Stimulated activated CD4-positive, alpha-beta T cell treated with anti-CD3 and anti-CD28 coated beads, Interleukin-15, amount 100 ng/mL, for 48 hours (primary cell): ENCODE results near the gene DNAH3.
A peak's percentile ranks its signal among the peaks of the same experiment; 100 is the strongest.
"Not testable (repeated sequence)": the region's sequence is repeated elsewhere in the genome, so short reads cannot be mapped to it uniquely, and the experiment has no call there.

Experiments
- DNase-seq, 2 donors: peaks; one replicate each; pipeline ENCODE4 v3.0.0-alpha.2; 2020; ENCODE audit warnings: low read depth in 2 of 2

DNAH3 gene

DNA sequence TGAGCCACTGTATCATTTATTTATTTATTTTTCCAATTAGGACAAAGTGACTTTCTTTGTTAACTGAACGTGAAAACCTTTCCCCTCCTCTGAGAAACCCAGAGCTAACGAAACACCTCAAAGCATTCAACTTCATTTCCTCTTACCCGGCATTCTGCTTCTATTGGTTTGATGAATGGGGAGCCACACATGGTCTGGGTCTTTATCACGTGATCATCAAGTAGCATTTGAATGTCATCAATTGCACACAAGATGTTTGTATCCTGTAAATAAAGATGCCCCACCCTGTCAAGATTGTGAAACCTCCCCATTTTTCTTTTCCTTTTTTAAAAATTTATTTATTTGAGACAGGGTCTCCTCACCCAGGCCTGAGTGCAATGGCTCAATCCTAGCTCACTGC, 80.1 kb downstream of the DNAH3 start:
- DNase-seq: no peak

DNA sequence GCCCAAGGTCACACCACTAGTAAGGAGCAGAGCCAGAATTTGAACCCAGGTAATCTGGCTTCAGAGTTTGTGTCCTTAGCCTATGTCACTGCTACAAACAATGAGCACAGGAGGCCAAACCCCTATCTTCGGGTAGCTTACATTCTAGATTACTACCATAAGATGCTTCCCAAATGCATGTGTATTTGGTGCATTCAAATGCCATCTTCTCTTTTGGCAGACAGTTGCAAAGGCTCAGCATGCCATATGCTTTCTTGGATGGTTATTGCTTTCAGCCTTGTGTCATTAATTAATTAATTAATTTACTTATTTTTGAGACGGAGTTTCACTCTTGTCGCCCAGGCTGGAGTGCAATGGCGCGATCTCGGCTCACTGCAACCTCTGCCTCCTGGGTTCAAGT, 80.7 kb downstream of the DNAH3 start:
- DNase-seq: no peak

DNA sequence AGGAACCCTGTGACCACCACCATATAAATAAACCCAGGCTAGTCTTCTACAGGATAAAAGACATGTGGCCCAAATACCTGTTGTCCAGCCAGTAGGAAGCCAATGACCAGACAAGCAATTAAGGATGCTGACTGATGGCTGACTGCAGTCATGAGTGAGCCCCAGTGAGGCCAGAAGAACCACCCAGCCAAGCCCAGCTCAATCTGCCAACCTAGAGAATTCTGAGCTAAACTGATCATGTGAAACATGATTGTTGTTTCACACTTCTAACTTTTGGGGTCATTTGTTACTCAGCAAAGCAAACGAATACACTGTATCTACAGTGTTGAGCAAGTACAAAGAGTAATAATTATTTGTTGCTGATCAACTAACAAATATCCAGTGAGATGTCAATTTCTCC, 86.4 kb downstream of the DNAH3 start:
- no peak for DNase-seq

DNA sequence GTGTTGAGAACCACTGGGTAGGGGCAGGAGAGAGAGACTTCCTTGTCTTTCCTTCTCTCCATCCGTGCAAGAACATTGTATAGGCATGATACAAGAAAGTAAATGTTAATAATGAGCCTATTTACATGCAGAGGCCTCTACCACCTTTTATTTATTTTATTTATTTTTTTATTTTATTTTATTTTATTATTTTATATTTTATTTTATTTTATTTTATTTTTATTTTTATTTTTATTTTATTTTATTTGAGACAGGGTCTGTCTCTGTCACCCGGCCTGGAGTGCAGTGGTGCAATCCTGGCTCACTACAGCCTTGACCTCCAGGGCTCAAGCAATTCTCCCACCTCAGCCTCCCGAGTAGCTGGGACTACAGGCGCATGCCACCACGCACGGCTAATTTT, 87.3 kb downstream of the DNAH3 start:
- not testable (repeated sequence) for DNase-seq

DNA sequence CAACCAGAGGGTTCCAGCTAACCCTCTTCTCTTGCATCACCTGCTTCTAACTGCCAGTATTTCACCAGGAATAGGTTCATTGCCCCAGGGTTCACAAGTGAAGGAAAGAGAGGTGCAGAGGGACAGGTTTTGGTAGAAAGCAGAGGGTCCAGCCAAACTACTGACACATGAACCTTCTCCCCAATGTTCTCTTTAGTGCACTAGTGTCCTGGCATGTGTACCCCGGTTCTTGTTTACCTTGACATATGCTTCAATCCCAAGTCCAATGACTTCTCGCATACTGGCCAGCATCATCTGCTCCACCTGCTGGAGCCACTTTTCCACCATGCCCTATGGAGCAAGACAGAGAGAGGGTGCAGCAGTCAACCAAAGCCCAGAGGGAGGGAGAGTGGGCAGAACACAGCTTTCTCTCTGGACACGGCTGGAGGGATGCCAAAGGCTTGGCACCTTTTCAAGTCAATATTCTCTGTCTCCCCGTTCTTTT, 90.6 kb downstream of the DNAH3 start:
- no peak for DNase-seq

DNA sequence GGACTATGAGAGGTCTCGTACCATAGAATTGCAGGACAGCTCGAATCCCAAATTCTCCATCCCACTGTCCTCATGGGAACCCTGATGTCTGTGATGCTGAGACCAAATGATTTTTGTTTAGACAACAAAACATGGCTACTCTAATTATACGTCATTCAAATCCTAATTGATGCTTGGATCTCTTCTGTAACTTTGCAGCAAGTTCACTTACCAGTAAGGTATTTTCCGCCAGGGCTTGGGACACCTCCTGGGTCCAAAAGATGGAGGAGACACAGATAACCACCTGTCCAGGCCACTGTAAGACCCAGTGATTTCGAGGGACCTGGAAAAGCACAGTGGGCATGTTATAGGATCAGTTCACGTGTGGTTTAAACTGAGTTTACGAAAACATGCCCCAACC, 92.8 kb downstream of the DNAH3 start:
- DNase-seq: no peak

DNA sequence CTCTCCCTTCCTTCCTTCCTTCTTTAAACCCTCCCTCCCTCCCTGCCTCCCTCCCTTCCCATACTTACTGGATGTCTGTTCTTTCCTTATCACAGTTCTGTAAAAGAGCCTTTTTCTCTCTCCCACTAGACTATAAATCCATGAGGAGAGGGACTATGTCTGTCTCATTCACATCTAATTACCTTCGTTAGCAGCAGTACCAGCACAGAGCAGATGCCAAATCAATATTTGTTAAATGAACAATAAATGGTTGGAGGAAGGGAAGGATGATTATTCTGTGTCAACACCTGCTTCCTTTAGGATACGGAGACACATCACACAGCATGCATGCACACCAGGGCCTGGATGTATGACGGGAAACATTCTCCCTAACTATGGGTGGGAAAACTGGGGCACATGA, 94.2 kb downstream of the DNAH3 start:
- no peak for DNase-seq

DNA sequence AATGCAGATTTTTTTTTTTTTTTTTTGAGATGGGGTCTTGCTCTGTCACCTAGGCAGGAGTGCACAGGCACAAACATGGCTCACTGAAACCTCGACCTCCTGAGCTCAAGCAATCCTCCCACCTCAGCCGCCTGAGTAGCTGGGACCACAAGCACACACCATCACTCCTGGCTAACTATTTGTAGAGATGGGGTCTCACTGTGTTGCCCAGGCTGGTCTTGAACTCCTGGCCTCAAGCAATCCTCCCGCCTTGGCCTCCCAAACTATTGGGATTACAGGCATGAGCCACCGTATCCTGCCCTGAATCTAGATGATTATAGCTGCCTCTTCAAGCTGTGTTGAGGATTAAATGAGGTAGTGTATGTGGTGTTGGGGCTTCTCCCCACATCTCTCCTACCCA, 94.9 kb downstream of the DNAH3 start:
- not testable (repeated sequence) for DNase-seq

DNA sequence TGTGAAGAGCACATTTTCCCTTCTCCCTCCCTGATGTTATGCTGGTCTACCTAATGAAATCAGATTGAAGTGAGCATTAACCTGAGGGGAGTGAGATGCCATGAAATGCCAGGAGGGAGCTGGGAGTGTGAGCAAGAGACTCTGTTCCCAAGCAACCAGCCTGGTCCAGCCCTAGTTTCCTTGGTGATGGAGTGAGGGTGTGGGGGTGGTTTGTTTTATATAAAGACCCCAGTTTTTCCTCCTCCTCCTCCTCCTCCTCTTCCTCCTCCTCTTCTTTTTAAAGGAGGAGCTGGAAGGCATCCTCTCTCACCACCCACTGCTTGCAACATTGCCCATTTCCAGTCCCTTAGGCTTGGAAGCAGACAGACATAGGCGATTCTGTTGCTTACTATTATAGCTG, 97.1 kb downstream of the DNAH3 start:
- no peak for DNase-seq

DNA sequence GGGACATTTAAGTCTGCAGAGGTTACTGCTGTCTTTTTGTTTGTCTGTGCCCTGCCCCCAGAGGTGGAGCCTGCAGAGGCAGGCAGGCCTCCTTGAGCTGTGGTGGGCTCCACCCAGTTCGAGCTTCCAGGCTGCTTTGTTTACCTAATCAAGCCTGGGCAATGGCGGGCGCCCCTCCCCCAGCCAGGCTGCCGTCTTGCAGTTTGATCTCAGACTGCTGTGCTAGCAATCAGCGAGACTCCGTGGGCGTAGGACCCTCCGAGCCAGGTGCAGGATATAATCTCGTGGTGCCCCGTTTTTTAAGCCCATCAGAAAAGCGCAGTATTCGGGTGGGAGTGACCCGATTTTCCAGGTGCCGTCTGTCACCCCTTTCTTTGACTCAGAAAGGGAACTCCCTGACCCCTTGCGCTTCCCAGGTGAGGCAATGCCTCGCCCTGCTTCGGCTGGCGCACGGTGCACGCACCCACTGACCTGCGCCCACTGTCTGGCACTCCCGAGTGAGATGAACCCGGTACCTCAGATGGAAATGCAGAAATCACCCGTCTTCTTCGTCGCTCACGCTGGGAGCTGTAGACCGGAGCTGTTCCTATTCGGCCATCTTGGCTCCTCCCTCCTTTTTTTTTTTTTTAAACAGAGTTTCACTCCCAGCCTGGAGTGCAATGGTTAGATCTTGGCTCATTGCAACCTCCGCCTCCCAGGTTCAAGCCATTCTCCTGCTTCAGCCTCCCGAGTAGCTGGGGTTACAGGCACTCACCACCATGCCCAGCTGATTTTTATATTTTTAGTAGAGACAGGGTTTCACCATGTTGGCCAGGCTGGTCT, 102.3 kb downstream of the DNAH3 start:
- not testable (repeated sequence) for DNase-seq

DNA sequence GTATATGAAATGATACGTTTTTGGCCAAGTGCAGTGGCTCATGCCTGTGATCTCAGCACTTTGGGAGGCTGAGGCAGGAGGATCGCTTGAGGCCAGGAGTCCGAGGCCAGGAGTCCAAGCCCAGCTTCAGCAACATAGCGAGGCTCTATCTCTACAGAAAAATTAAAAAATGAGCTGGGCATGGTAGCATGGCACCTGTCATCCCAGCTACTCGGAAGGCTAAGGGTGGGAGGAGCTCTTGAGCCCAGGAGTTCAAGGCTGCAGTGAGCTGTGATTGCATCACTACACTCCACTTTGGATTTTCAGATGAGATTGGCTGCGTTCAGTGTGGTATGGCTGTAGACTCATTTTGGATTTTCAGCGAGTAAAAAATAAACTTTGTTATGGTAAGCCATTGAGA, 112.4 kb downstream of the DNAH3 start:
- no peak for DNase-seq

DNA sequence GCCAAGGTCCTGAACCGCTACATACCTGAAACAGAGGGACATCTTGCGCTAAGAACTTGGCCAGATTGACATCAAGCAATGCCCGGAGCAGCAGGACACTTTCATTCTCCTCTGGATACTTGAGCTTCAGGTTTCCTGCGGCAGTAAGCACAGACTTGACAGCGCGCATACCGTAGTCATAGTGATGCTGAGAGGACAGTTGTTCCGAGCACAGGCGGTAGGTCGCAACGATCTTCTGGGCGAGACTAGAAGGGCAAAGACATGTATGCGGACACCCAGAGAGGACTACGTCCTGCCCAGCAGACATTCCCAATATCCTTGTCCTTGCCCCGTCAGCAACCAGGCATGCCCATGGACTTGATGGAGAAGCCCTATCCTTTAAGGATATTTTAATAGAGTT, 112.9 kb downstream of the DNAH3 start:
- no peak for DNase-seq

DNA sequence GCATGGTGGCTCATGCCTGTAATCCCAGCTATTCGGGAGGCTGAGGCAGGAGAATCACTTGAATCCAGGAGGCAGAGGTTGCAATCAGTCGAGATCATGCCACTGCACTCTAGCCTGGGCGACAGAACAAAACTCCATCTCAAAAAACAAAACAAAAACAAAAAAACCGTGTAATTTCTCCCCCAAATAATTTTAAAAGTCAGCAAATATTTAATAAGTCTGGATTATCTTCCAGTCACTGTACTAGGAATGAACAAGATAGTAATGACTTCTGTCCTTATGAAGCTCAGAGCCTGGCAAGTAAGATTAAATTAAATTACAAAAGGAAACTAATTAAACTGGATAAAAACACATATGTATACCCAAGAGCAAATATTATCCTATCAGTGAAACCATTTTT, 113.5 kb downstream of the DNAH3 start:
- DNase-seq: no peak

DNA sequence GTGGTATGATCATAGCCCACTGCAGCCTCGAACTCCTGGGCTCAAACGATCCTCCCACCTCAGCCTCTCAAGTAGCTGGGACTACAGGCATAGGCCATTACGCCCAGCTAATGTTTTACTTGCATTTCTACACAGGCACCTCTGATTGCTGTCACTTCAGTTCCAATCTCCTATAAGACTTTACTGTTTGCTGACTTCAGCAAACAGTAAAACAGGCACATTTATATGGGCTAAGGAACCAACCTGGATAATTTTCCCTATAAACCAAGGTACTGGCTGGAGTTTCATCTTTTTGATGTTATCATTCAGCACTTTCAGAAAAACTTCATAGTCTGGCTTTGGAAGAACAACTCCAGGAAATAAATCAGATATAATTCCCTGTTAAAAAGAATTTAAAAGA, 114.2 kb downstream of the DNAH3 start:
- no peak for DNase-seq

DNA sequence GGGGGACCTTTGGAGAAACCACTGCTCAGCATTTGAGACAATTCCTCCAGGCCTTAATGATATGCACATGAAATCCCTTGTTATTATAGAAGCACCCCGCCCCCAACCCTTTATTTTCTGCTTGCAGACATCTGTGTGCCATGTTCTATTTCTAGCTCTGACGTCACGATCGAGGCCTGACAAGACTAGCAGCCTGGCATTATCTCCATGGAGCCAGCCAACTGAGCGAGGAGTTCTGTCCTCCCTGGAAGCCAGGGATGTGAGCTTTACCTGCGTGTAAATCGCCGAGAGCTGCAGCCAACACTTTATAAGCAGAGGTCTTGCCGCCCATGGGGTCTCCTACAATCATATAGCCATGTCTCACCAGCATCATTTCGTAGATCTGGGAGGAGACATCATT, 116.9 kb downstream of the DNAH3 start:
- DNase-seq: no peak

DNA sequence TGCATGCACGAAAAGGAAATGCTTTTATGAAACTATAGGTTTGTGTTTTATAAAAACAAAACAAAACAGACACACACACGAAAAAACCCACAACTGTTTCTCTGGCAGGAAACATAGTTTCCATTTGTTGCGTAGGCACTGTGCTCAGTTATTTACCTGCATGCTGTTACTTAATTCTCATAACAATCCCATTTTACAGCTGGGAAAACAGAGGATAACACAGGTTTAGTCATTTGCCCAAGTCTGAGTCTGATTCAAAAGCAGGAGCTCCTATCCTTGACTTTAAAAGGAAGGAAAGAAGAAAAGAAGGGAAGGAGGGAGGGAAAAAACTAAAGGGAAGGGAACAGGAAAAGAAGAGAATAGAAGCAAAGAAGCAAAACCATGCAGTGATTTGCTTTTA, 117.4 kb downstream of the DNAH3 start:
- no peak for DNase-seq

DNA sequence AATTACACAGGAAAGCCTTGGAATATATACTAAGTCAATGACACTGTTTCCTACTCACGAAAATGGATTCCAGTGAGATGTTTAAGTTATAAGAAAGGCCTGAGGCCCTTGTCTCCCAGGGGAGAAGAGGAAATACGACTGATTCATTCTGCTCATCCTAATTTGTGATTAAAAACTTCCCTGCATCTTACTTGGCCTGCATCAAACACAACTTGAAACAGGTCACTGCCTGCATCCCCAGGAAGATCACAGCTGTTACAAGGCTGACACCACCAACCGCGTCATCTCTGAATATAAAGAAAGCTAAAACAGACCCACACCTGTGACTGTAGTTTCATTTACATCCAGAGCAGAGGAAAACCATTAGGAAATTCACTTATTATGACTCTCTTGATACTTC, 121.9 kb downstream of the DNAH3 start:
- no peak for DNase-seq

DNA sequence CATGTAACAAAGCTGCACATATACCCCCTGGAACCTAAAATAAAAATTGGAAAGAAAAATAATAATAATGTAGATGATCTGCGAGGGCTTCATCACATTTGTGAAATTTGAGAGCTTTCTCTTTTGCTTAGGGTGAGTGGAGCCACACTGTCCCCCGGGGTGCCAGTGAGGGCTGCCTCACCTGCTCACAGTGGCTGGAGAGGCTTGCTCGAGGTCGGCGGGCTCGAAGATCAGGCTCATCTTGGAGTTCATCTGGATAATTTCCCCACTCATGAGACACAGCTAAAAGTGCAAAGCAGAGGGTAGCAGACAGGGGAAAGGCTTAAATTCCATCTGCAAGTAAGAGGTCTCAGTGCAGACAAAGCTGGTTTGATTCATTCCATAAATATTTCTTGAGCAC, 123.8 kb downstream of the DNAH3 start:
- no peak for DNase-seq

DNA sequence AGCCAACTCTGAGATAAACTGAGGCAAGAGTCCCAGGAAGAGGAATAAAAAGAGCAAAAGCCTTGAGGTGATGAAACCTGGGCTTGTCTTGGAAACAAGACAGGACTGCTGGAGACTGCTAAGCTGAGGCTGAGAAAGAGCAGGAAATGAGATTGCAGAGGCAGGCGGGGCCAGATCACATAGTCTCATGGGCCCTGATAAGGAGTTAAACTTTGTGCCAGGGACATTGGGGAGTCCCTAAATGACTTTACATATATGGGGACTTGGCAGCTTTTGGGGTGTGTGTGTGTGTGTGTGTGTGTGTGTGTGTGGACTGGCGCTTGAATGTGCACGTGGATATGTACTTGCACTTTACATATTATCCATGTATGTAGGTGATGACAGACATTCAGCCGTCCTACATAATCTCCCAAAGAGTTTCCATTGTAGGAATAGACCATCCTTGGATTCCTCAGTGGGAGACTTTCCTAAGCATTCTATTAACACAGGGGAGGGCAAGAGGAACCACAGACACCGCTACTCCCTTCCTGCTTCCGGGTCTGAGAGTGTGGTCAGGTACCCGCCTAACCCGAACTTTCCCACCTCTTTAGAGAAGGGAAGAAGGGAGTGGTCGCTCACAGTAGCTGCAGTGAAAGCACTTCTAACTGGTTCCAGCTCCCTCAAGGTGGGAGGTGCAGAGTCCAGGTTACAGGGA, 127.0 kb downstream of the DNAH3 start:
- no peak for DNase-seq

DNA sequence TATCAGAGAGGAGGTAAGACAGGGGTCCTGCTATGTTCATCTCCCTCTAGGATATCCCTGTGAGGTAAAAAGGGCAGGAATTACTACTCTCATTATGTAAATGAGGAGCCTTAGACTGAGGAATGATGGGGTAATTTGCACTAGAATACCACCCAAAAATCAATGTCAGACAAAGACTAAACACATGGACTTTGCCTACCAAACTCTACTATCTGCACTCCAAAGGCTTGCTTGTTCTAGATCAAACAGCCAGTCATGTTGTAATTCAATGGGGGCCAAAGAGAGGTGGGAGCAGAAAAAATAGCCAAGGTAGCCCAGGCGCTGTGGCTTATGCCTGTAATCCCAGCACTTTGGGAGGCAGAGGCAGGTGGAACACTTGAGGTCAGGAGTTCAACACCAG, 129.3 kb downstream of the DNAH3 start:
- no peak for DNase-seq

DNA sequence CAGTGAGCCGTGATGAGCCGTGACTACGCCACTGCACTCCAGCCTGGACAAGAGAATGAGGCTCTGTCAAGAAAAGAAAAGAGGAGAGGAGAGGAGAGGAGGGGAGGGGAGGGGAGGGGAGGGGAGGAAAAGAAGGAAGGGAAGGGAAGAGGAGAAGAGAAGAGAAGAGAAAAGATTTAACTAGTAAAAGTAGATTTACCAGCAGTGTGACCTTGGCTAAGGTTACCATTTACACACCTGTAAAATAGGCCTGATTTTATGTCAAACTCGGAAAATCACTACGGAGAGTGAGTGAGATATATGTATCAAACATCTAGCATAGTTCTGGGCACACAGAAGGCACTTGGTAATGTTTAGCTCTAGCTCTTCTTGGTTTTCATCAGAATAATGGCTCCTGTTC, 140.8 kb downstream of the DNAH3 start:
- no peak for DNase-seq

DNA sequence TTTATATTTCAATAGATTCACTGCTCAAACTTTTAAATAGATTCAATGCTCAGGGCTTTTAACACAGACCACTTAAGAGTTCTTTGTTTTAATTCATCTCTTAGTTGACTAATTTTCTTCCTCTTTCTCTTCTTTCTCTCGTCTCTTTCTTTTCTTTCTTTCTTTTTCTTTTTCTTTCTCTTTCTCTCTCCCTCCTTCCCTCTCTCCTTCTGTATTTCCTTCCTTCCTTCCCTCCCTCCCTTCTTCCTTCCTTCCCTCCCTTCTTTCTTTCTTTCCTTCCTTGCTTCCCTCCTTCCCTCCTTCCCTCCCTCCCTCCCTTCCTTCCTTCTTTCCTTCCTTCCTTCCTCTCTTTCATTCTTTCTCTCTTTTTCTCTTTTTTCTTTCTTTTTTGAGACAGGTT, 145.6 kb downstream of the DNAH3 start:
- no peak for DNase-seq

DNA sequence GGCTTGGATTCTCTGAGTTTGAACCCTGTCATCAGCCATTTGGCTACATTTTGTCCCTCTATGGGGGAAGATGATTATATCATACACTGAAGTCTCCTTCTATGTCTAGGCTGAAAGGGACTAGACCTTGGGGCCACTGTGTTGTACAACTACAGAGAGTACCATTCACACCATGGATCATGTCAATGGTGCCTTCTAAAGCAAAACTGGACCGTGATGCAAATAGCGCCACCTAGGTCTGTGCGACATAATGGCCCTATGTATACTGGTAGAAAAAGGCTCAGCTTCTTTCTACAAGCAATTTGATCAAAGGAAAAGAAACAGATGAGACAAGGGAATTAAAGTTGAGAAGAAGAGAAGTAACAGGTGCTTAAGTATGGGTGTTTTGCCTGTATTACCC, 149.4 kb downstream of the DNAH3 start:
- DNase-seq: peak; percentile 7 to 39
